Measurements from ENCODE around the gene SLC13A4. TPM values are rescaled to one million over a fixed set of nuclear protein-coding genes. Genes with fewer than 3 reads are reported as not detected.
A peak's percentile ranks its signal among the peaks of the same experiment; 100 is the strongest.

The SLC13A4 gene
- polyA plus RNA-seq, 1 donor (not counting 4 experiments of a cell fraction or from before 2014, with no cell fraction given), result 0.12 TPM

DNA sequence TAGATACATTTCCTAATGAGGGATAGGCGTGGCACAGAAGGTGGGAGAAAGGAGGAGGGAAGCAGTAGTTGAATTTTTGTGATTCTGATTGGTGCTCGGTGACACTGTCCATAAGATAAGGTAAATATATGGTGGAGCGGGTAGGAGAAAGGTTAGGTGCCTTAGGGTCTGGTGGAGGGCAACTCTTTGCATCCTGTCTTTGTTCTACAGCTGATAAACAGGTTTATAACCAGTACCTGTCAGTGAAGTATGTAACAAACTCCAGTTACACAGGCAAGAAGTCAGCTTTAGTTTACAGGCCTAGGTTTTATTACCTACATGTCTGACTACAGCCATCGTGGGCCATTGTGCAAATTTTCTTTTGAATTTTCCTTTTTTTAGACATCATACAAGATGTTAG is 31.5 kb upstream of the SLC13A4 start:
- Histone ChIP-seq H3K9me3 (ENCODE audit: control insufficient read depth, low read depth, low read length) (no peaks in the 10 kb centered on the region), H3K4me1 (ENCODE audit: control insufficient read depth, extremely low read depth, insufficient read depth, low read length) (peaks cover 26% of the 10 kb centered on the region), H3K27ac (ENCODE audit: control insufficient read depth, insufficient read depth, low read length) (no peak overlapping the region), H3K9me1 (ENCODE audit: control insufficient read depth, extremely low read depth, insufficient read depth, low read length) (no peaks in the 10 kb centered on the region), H3K27me3 (ENCODE audit: control insufficient read depth, extremely low read depth, insufficient read depth, low read length) (no peaks in the 10 kb centered on the region), H4K20me1 (ENCODE audit: control insufficient read depth, extremely low read depth, insufficient read depth, low read length) (no peaks in the 10 kb centered on the region), H3K79me2 (ENCODE audit: control insufficient read depth, insufficient read depth, low read length) (no peaks in the 10 kb centered on the region), H3K4me2 (ENCODE audit: control insufficient read depth, extremely low read depth, insufficient read depth, low read depth, low read length) (no peak overlapping the region), H3K4me3 (ENCODE audit: control insufficient read depth in 2 of 3, extremely low read depth in 1 of 3, insufficient read depth in 2 of 3, low read depth in 1 of 3, low read length in 3 of 3) (no peak overlapping the region), H3K36me3 (ENCODE audit: control insufficient read depth in 2 of 2, extremely low read depth in 1 of 2, insufficient read depth in 2 of 2, low read length in 2 of 2) (no peaks in the 10 kb centered on the region), H3K9ac (ENCODE audit: control insufficient read depth, extremely low read depth, insufficient read depth, low read length) (no peak overlapping the region), H2AFZ (ENCODE audit: control insufficient read depth, low read length) (no peak overlapping the region)
- dilution Hi-C loops (cut with MboI; ENCODE audit: extremely low pct_ligation_motif_present, low sequenced_read_pairs), result no loop called here
- DNase-seq (ENCODE audit: low read depth, low spot score) (no peak), FAIRE-seq (no peak)
- no peak for TF ChIP-seq EZH2 (IDR thresholded peaks at IDR 0.05; ENCODE audit: low read length)
- TF ChIP-seq, protein P1, sequence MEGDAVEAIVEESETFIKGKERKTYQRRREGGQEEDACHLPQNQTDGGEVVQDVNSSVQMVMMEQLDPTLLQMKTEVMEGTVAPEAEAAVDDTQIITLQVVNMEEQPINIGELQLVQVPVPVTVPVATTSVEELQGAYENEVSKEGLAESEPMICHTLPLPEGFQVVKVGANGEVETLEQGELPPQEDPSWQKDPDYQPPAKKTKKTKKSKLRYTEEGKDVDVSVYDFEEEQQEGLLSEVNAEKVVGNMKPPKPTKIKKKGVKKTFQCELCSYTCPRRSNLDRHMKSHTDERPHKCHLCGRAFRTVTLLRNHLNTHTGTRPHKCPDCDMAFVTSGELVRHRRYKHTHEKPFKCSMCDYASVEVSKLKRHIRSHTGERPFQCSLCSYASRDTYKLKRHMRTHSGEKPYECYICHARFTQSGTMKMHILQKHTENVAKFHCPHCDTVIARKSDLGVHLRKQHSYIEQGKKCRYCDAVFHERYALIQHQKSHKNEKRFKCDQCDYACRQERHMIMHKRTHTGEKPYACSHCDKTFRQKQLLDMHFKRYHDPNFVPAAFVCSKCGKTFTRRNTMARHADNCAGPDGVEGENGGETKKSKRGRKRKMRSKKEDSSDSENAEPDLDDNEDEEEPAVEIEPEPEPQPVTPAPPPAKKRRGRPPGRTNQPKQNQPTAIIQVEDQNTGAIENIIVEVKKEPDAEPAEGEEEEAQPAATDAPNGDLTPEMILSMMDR (optimal IDR thresholded peaks at IDR 0.05 in 1 of 3, IDR thresholded peaks at IDR 0.05 in 1 of 3, conservative IDR thresholded peaks at IDR 0.05 in 1 of 3; ENCODE audit: extremely low read depth in 1 of 3, insufficient read depth in 2 of 3, low read length in 3 of 3), result no peak

DNA sequence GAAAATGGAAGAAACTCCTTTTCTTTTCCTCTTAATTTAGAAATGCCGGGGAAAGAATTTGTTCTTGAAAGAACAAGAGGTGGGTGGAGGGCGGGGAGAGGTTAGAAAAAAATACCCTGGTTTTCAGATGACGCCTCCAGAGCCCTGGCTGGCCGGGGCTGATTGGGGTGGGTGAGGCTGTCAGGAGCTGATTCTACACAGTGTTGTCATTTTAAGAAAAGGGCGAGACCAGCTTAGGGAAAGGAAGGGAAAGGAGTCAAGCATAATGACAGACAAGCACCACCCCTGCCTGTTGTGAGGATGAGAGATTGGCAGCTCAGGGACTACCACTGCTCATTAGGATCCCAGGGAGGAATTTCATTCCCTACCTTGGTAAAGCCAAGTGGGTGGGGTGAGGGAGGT is 30.5 kb upstream of the SLC13A4 start:
- no peaks in the 10 kb centered on the region for H3K9me3 ChIP-seq (ENCODE audit: control insufficient read depth, low read depth, low read length)
- peak overlapping the region; percentile 72 for H3K4me2 ChIP-seq (ENCODE audit: control insufficient read depth, extremely low read depth, insufficient read depth, low read depth, low read length)
- TF ChIP-seq, protein P1 (optimal IDR thresholded peaks at IDR 0.05 in 1 of 3, IDR thresholded peaks at IDR 0.05 in 1 of 3, conservative IDR thresholded peaks at IDR 0.05 in 1 of 3; ENCODE audit: extremely low read depth in 1 of 3, insufficient read depth in 2 of 3, low read length in 3 of 3), result no peak
- no peak for TF ChIP-seq EZH2 (IDR thresholded peaks at IDR 0.05; ENCODE audit: low read length)
- H3K9ac ChIP-seq (ENCODE audit: control insufficient read depth, extremely low read depth, insufficient read depth, low read length), result no peak overlapping the region
- H3K27ac ChIP-seq (ENCODE audit: control insufficient read depth, insufficient read depth, low read length), result no peak overlapping the region
- H3K9me1 ChIP-seq (ENCODE audit: control insufficient read depth, extremely low read depth, insufficient read depth, low read length), result no peaks in the 10 kb centered on the region
- H4K20me1 ChIP-seq (ENCODE audit: control insufficient read depth, extremely low read depth, insufficient read depth, low read length), result no peaks in the 10 kb centered on the region
- dilution Hi-C loops (cut with MboI; ENCODE audit: extremely low pct_ligation_motif_present, low sequenced_read_pairs), result no loop called here
- FAIRE-seq (no peak), DNase-seq (ENCODE audit: low read depth, low spot score) (no peak)
- peaks cover 26% of the 10 kb centered on the region for H3K4me1 ChIP-seq (ENCODE audit: control insufficient read depth, extremely low read depth, insufficient read depth, low read length)
- no peaks in the 10 kb centered on the region for H3K27me3 ChIP-seq (ENCODE audit: control insufficient read depth, extremely low read depth, insufficient read depth, low read length)
- no peaks in the 10 kb centered on the region for H3K36me3 ChIP-seq (ENCODE audit: control insufficient read depth in 2 of 2, extremely low read depth in 1 of 2, insufficient read depth in 2 of 2, low read length in 2 of 2)
- H3K79me2 ChIP-seq (ENCODE audit: control insufficient read depth, insufficient read depth, low read length), result no peaks in the 10 kb centered on the region
- H2AFZ ChIP-seq (ENCODE audit: control insufficient read depth, low read length), result peak overlapping the region; percentile 72
- peak overlapping the region in 1 of 3 experiments; percentile 5 for H3K4me3 ChIP-seq (ENCODE audit: control insufficient read depth in 2 of 3, extremely low read depth in 1 of 3, insufficient read depth in 2 of 3, low read depth in 1 of 3, low read length in 3 of 3)

Measured in keratinocyte (primary cell).